COLO668 (cell line): Measurements from ENCODE around the gene BCAS2.

Source experiments
- DNase-seq: peaks from one replicate; lab custom pipeline; 2025; ENCODE audit not compliant: unreplicated experiment; lab: John Stamatoyannopoulos, UW

The BCAS2 gene

DNA sequence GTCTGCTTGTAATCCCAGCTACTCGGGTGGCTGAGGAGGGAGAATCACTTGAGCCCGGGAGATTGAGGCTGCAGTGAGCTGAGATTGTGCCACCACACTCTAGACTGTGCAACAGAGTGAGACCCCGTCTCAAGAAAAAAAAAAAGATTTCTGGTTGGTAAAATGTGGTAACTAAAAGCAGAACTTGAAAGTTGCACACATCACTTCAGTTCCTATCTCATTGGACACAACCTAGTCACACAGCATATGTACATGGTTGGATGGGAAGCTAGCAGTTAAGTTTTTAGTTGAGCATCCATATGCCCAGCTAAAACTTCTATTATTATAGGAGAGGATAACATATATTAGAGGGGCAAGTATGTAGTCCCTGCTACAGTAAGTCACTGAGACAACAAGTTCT, 22.1 kb downstream of the BCAS2 start:
- DNase-seq = no peak

DNA sequence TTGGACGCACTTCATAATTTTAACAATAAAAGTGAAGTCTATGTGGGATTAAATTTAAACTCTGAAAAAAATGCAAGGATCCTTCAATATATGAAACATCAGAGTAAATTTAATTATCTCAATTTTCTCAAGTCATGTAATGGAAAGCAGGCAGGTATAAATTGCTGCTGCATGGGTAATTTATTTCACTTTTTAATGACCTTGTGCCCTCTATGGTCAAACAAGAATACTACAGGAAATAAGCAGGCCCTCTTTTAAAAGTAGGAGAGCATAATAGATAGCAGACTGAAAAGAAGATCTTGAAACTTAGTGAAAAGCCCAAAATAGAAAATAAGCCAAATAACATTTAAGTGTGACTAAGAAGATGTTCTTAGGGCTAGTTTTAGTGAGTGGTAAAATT, 22.9 kb downstream of the BCAS2 start:
- DNase-seq = no peak

DNA sequence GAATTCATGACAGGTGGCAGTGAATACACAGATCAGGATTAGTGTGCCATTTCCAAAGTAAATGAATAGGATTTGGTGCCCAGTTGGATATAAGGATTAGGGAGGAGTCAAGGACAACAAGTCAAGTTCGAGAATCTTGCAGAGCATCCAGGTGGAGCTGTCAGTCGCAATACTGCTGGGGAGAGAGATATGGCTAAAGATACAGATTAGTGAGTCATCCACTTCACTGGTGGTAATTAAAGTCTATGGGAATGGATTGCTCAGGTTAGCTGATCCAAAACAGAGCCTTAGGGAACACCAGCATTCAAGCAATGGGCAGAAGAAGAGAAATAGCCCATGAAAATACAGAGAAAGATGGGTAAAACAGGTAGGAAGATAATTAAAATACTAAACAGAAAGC, 26.8 kb downstream of the BCAS2 start:
- no peak for DNase-seq

DNA sequence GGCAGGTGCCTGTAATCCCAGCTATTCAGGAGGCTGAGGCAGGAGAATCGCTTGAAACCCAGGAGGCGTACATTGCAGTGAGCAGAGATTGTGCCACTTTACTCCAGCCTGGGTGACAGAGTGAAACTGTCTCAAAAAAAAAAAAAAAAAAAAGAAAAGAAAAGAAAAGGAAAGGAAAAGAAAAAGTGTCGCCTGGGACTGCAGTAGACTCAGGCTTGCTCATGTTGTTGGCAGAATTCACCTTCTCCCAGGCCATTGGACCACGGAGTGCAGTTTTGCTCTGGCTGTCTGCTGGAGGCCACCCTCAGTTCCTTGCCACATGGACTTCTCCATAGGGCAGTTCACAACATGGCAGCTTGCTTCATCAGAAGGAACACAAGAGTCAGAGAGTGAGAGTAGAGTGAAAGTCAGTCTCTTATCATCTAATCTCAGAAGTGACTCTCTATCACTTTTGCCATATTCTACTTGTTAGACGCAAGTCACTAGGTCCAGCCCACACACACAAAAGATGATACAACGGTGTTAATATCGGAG, 29.2 kb downstream of the BCAS2 start:
- no peak for DNase-seq

- no peak for DNase-seq
These were observed 30.0 kb downstream of the BCAS2 start for GRCh38 chr1:114551400-114551799.

- DNase-seq = no peak
These were observed 31.1 kb downstream of the BCAS2 start for GRCh38 chr1:114550336-114550735.

DNA sequence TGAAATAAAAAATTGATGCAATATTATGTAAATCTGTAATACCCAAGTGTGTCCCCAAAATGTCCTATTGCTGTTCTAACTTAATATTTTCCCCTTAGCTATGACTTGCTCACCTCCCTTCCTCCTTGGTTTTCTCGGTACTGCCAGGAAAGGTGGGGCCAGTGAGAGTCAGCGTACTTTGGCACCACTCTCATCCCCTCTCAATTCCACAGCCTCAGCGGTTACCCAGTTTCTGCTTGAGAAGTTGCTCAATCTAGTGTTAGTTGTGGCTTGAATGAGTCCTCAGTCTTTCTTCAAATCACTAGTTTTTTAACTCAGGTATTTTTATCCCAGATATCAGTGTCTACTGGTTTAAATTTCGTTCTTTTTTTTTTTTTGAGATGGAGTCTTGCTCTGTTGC, 32.3 kb downstream of the BCAS2 start:
- DNase-seq = no peak

- no peak for DNase-seq
These were observed 34.3 kb downstream of the BCAS2 start for GRCh38 chr1:114547076-114547475.

- no peak for DNase-seq
These were observed 35.6 kb downstream of the BCAS2 start for GRCh38 chr1:114545796-114546195.

- DNase-seq = no peak
These were observed 36.1 kb downstream of the BCAS2 start for GRCh38 chr1:114545315-114545714.

GRCh38 chr1:114540821-114541220, 40.6 kb downstream of the BCAS2 start:
- no peak for DNase-seq

DNA sequence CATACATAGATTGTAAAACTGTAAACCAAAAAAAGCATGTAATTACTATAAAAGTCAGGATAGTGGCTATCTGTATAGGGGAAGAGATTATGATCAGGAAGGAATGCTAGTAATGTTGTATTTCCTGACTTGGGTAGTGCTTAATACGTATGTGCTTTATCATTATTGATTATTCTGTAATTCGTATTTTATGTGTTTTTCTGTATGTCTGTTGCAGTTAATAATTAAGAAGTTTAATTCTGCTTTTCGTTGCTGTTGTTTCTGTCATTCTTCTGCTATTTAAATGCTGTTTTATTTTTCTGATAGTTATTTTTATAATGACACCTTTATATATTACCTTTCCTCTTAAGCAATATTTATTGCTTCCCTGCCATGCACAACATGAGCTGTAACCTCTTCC, 41.1 kb downstream of the BCAS2 start:
- DNase-seq = no peak

DNA sequence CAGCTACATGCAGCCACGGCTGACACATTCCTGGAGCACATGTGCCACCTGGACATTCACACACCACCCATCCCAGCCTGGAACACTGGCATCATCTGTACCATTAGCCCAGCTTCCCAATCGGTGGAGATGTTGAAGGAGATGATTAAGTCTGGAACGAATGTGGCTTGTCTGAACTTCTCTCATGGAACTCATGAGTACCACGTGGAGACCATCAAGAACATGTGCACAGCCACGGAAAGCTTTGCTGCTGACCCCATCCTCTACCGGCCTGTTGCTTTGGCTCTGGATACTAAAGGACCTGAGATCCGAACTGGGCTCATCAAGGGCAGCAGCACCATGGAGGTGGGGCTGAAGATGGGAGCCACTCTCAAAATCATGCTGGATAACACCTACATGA, 45.4 kb downstream of the BCAS2 start:
- DNase-seq = no peak

DNA sequence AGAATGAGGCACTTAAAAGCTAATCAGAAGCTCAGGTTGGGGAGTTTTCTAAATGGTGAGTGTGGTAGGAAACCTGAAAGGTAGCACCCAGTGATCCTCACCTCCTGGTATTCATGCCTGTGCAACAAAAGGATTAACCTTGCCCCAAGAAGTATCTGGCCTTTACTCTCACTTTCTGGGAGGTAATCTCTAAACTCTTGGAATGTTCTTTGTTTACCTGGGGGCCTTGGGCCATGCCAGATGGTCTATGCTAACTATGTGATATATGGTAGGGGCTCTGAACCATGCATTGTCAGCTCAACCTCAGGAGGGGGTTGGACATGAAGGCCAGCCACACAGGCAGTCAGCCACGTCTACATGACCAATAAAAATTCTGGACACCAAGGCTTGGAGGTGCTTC, 46.0 kb downstream of the BCAS2 start:
- no peak for DNase-seq

- no peak for DNase-seq
These were observed 50.3 kb downstream of the BCAS2 start for GRCh38 chr1:114531094-114531493.

GRCh38 chr1:114530224-114530623, 51.2 kb downstream of the BCAS2 start:
- DNase-seq = no peak

- no peak for DNase-seq
These were observed 56.5 kb downstream of the BCAS2 start for GRCh38 chr1:114524944-114525343.

DNA sequence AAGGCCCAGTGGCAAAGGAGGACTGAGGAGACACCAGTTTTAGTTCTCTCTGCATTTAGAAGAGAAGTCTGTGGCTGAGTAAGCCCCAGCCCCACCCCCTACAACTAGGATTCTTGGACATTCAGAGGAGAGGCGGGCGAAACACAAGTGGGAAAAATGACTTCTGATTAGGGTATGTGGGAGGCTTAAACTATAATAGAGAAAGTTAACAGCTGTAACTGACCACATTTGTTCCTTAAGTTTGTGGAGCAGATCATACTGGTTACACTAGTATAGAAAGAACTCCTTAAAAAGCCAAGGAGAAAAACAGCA, 59.2 kb downstream of the BCAS2 start:
- DNase-seq = no peak

DNA sequence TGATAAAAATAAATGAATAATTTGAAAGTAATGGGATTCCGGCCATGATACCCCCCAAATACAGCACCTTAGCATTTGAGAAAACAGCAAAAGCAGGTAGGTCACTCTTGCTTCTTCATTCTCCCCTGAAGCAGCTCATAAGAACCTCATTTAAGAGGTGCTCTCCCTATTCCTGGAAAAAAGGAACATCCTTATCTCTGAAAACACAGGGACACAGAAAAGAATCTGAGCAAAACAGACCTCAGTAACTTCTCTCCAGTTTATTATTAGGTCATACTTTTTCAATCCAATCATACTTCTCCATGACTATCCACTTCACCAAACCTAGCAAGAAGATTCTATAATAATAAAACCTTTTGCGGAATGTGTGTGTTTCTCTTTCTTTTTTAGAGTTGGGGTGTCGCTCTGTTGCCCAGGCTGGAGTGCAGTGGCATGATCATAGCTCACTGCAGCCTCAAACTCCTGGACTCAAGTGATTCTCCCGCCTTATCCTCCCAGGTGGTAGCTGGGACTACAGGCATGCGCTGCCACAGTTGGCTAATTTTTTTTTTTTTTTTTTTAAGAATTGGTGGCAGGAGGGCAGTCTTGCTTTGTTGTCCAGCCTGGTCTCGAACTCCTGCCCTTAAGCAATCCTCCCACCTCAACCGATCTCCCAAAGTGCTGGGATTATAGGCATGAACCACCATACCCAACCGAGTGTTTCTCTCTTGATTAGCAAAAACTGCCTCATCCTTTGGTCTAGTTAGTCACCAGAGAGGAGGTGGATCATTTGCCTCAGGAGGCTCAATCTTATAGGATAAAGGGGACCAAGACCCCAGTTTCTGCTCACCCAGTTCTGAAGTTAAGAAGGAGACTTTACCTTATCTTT, 59.8 kb downstream of the BCAS2 start:
- no peak for DNase-seq
